ENCODE measurements around the gene SKP1. TPM values are rescaled to one million over a fixed set of nuclear protein-coding genes. Genes with fewer than 3 reads are reported as not detected.

The SKP1 gene
- total RNA-seq, 1 donor from 2014 or later, result 352 TPM

DNA sequence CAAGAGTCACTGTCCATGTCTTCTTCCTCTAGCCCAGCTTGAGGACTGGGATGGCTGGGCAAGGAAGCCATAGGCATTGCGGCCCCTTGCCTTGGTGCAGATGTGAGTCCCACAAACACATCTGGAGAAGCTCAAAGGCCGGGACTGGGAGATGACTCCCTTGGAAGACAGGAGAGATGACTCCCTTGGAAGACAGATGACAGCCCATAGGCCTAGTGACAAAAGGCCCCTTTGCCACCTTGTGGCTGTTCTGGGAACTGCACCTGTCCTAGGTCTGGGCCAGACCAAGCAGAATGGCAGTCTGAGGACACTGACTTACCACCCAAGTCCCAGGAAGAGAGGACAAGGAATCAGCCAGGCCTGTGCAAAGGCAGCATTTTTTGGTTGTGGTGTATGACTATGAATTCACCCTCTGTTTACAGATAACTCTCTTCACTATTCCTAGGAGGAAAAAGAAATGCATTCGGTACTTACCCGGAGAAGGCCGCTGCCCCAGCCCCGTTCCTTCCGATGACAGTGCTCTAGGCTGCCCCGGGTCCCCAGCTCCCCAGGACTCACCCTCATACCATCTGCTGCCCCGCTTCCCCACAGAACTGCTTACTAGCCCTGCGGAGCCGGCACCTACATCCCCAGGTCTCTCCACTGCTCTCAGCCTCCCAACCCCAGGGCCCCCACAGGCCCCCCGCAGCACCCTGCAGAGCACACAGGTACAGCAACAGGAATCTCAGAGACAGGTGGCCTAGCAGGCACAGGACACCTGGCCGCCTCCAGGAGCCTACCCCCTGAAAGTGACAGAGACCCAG is 30.8 kb downstream of the SKP1 start:
- Mint-ChIP-seq H3K4me1 (peaks cover 14% of the 10 kb centered on the region), H3K9me3 (no peaks in the 10 kb centered on the region), H3K36me3 (peaks cover 10% of the 10 kb centered on the region), H3K27me3 (ENCODE audit: low read depth) (no peaks in the 10 kb centered on the region), H3K4me3 (no peak overlapping the region), H3K27ac (peak overlapping the region; percentile 25)
- TF ChIP-seq, protein P1, sequence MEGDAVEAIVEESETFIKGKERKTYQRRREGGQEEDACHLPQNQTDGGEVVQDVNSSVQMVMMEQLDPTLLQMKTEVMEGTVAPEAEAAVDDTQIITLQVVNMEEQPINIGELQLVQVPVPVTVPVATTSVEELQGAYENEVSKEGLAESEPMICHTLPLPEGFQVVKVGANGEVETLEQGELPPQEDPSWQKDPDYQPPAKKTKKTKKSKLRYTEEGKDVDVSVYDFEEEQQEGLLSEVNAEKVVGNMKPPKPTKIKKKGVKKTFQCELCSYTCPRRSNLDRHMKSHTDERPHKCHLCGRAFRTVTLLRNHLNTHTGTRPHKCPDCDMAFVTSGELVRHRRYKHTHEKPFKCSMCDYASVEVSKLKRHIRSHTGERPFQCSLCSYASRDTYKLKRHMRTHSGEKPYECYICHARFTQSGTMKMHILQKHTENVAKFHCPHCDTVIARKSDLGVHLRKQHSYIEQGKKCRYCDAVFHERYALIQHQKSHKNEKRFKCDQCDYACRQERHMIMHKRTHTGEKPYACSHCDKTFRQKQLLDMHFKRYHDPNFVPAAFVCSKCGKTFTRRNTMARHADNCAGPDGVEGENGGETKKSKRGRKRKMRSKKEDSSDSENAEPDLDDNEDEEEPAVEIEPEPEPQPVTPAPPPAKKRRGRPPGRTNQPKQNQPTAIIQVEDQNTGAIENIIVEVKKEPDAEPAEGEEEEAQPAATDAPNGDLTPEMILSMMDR (IDR thresholded peaks at IDR 0.05; ENCODE audit: unreplicated experiment), result peak; percentile 98
- peak in 1 of 2 experiments; percentile 85 for DNase-seq (ENCODE audit: low spot score in 2 of 2, unreplicated experiment in 2 of 2)

DNA sequence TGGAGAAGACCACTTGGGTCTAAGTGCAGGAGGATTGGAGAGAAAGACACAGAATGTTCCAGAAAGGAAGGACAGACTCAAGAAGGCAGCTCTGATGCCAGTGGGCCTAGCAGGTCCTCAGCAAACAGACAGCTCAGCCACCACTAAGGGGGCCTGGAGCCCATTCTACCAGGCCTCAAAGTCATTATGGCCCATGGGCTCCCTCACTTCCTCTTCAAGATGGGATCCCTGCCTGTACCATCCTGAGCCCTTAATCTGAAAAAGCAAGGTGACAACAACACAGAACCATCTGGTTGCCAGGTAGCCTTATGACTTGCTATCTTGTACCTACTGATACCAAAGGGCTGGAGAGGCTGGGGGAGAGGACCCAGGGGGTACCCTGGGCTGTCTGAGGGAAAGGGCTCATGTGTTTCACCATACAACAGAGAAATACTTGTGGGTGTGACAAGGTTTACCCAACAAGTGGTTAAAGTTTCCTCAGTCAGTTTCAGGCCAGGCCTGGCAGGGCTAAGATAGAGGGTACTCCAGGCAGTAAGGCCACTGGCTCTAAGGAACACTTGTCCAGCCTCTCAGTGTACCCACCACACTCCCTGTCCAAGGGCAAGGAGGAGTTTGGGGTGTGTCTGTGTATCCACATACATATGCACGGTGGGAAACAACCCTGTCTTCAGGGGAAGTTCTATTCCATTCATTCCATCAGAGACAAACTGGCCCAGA is 31.6 kb downstream of the SKP1 start:
- peaks cover 10% of the 10 kb centered on the region for H3K36me3 Mint-ChIP-seq
- H3K27me3 Mint-ChIP-seq (ENCODE audit: low read depth), result no peaks in the 10 kb centered on the region
- H3K4me3 Mint-ChIP-seq, result no peak overlapping the region
- peaks cover 19% of the 10 kb centered on the region for H3K4me1 Mint-ChIP-seq
- TF ChIP-seq, protein P1 (IDR thresholded peaks at IDR 0.05; ENCODE audit: unreplicated experiment), result no peak
- peak overlapping the region; percentile 62 for H3K27ac Mint-ChIP-seq
- DNase-seq (ENCODE audit: low spot score in 2 of 2, unreplicated experiment in 2 of 2), result peak in 1 of 2 experiments; percentile 29
- no peaks in the 10 kb centered on the region for H3K9me3 Mint-ChIP-seq

DNA sequence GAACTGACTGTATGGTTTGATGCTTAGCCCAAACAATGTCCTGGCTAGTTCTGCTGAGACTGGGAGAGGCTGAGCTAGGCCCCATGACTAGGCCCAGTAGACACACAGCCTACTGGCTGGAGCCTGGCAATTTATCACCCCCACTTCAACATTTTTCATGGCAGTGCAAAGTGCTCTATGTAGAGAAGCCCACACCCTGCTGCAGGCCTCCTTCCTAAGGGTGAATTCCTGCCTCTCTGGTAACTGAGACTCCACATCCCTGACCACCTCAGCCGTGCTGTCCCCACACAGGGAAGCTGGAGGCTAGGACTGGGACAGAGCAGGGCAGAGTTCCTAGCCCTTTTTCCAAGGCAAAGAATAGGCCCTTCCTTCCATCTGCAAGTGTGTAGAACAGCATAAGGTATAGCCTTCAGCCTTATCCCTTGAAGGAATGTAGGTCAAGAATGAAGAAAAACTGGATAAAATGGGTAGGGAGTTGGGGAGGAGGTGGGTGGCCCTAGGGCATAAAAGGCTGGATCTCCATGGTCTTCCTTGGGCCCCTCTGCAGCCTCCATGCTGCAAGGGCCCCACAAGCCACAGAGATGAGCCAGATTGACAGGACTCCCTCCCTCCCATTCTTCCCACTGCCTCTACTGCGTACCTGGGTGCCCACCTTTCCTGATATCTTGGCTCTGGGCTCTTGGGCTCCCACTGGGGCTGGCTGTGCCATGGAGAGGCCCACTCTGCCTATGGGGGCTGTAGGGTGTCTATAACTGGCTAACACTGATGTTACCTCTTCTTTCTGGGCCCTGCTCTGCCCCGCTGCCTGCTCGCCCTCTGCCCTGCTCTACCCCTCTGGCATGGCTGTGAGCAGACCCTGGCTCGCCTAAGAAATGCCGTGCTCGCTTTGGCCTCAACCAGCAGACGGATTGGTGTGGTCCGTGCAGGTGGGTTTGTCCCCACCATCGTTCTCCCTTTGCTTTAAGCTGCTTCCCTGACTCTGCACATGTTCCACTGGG is 32.5 kb downstream of the SKP1 start:
- Mint-ChIP-seq H3K36me3 (peaks cover 5% of the 10 kb centered on the region), H3K27ac (peak overlapping the region; percentile 62), H3K4me1 (peaks cover 19% of the 10 kb centered on the region), H3K9me3 (no peaks in the 10 kb centered on the region), H3K27me3 (ENCODE audit: low read depth) (no peaks in the 10 kb centered on the region), H3K4me3 (no peak overlapping the region)
- DNase-seq (ENCODE audit: low spot score in 2 of 2, unreplicated experiment in 2 of 2), result peak in 1 of 2 experiments; percentile 28
- TF ChIP-seq, protein P1 (IDR thresholded peaks at IDR 0.05; ENCODE audit: unreplicated experiment), result no peak

DNA sequence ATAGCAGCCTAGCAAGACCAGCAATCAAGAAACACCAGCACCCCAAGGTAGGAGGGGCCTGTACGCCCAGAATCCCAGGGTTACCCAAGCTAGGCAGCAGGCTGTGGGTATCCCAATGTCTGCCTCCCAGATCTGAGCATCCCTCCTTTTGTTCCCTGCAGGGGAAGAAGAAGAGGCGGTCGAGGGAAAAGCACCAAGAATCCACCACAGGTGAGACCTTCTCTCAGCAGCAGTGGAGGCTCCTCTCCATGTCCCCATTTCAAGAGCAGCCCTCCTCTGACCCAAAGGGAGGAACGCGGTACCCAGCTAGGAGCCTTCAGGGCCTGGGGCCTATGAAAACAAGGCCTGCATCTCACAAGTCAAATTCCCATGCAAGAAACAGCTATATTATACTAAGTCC is 33.3 kb downstream of the SKP1 start:
- peaks cover 3% of the 10 kb centered on the region for H3K36me3 Mint-ChIP-seq
- no peaks in the 10 kb centered on the region for H3K27me3 Mint-ChIP-seq (ENCODE audit: low read depth)
- no peak overlapping the region for H3K4me3 Mint-ChIP-seq
- H3K4me1 Mint-ChIP-seq, result peaks cover 18% of the 10 kb centered on the region
- TF ChIP-seq, protein P1 (IDR thresholded peaks at IDR 0.05; ENCODE audit: unreplicated experiment), result no peak
- H3K9me3 Mint-ChIP-seq, result no peaks in the 10 kb centered on the region
- H3K27ac Mint-ChIP-seq, result no peak overlapping the region
- peak in 1 of 2 experiments; percentile 26 for DNase-seq (ENCODE audit: low spot score in 2 of 2, unreplicated experiment in 2 of 2)

DNA sequence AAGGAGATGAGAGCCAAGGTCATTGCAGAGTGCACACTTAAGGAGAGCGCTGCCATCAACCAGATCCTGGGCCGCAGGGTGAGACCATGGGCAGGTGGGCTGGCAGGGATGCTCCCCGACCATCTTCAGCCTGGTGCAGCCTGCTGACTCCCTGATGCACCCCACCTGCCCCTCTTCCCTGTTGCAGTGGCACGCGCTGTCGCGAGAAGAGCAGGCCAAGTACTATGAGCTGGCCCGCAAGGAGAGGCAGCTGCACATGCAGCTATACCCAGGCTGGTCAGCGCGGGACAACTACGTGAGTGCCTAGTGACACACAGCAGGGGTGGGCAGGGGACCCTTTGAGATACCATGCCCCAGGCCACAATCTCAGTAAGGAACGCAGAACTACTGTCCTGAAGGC is 33.9 kb downstream of the SKP1 start:
- Mint-ChIP-seq H3K27me3 (ENCODE audit: low read depth) (no peaks in the 10 kb centered on the region), H3K9me3 (no peaks in the 10 kb centered on the region), H3K36me3 (peaks cover 3% of the 10 kb centered on the region), H3K4me1 (peaks cover 18% of the 10 kb centered on the region), H3K4me3 (no peak overlapping the region), H3K27ac (no peak overlapping the region)
- TF ChIP-seq, protein P1 (IDR thresholded peaks at IDR 0.05; ENCODE audit: unreplicated experiment), result no peak
- DNase-seq (ENCODE audit: low spot score in 2 of 2, unreplicated experiment in 2 of 2), result peak in 1 of 2 experiments; percentile 28

Data from mesothelial cell of epicardium (in vitro differentiated cells).